Stimulated activated CD4-positive, alpha-beta T cell treated with anti-CD3 and anti-CD28 coated beads, Interleukin-2, amount 100 ng/mL, for 48 hours (primary cell): Measurements from ENCODE around the gene POLR1D.
A peak's percentile ranks its signal among the peaks of the same experiment; 100 is the strongest.
"Not testable (repeated sequence)": the region's sequence is repeated elsewhere in the genome, so short reads cannot be mapped to it uniquely, and the experiment has no call there.

ENCODE experiments used
- DNase-seq, 2 donors: peaks; one replicate each; pipeline ENCODE4 v3.0.0-alpha.2; 2020

The POLR1D gene

GRCh38 chr13:27619093-27619727 is 2.5 kb upstream of the POLR1D start:
- DNase-seq = no peak

GRCh38 chr13:27619728-27620376 is 1.8 kb upstream of the POLR1D start:
- DNase-seq = peak in 1 of 2 donors; percentile 35

GRCh38 chr13:27620377-27621115 is 1.1 kb upstream of the POLR1D start, which contains the start of gene LNX2:
Gene LNX2, minus strand, starts transcription at chr13:27620529. Its CDS starts 38,826 bp downstream, at chr13:27581703.
- DNase-seq = peak; percentile 93 to 95

- DNase-seq = no peak
Measured at GRCh38 chr13:27621116-27621365, 651 bp upstream of the POLR1D start.

- DNase-seq = no peak
Measured at GRCh38 chr13:27622102-27622820, 569 bp downstream of the POLR1D start.

- DNase-seq = no peak
Measured at GRCh38 chr13:27622881-27623280, 1.2 kb downstream of the POLR1D start.

GRCh38 chr13:27624071-27624470 is 2.4 kb downstream of the POLR1D start:
- DNase-seq = no peak

GRCh38 chr13:27625839-27626238 is 4.1 kb downstream of the POLR1D start:
- DNase-seq = no peak

- DNase-seq = no peak
Measured at GRCh38 chr13:27627380-27627779, 5.7 kb downstream of the POLR1D start.

- DNase-seq = no peak
Measured at GRCh38 chr13:27628081-27628480, 6.4 kb downstream of the POLR1D start.

- not testable (repeated sequence) for DNase-seq
Measured at GRCh38 chr13:27628766-27629165, 7.1 kb downstream of the POLR1D start.

GRCh38 chr13:27631156-27631555 is 9.5 kb downstream of the POLR1D start:
- no peak for DNase-seq

- no peak for DNase-seq
Measured at GRCh38 chr13:27631665-27632064, 10.0 kb downstream of the POLR1D start.

- no peak for DNase-seq
Measured at GRCh38 chr13:27632214-27632613, 10.5 kb downstream of the POLR1D start.

- no peak for DNase-seq
Measured at GRCh38 chr13:27632648-27633047, 11.0 kb downstream of the POLR1D start.

GRCh38 chr13:27634231-27634630 is 12.5 kb downstream of the POLR1D start:
- DNase-seq = no peak

GRCh38 chr13:27634791-27635190 is 13.1 kb downstream of the POLR1D start:
- no peak for DNase-seq

GRCh38 chr13:27635266-27635665 is 13.6 kb downstream of the POLR1D start:
- no peak for DNase-seq

GRCh38 chr13:27636589-27637288 is 15.0 kb downstream of the POLR1D start:
- no peak for DNase-seq

GRCh38 chr13:27637289-27637626 is 15.6 kb downstream of the POLR1D start:
- DNase-seq = no peak

- DNase-seq = no peak
Measured at GRCh38 chr13:27638001-27638400, 16.3 kb downstream of the POLR1D start.

GRCh38 chr13:27638521-27638920 is 16.8 kb downstream of the POLR1D start:
- DNase-seq = no peak

GRCh38 chr13:27639186-27639585 is 17.5 kb downstream of the POLR1D start:
- no peak for DNase-seq
